NCI-H2196 treated with DMSO at 0.1 percent for 48 hours (cell line): ENCODE data around the gene TMEM59L.
"Not testable (repeated sequence)": the region's sequence is repeated elsewhere in the genome, so short reads cannot be mapped to it uniquely, and the experiment has no call there.

Experiments used
- DNase-seq: peaks from one replicate; lab custom pipeline; 2025; ENCODE audit not compliant: unreplicated experiment; lab: John Stamatoyannopoulos, UW

Gene TMEM59L

GRCh38 chr19:18612772-18613588 is at the start of gene TMEM59L:
TSS of gene TMEM59L (plus strand) at chr19:18612870. CDS start at chr19:18612959, 89 bp downstream.
- DNase-seq = no peak

GRCh38 chr19:18566953-18567352 is 45.7 kb upstream of the TMEM59L start:
- DNase-seq = no peak

GRCh38 chr19:18568367-18568766 is 44.3 kb upstream of the TMEM59L start:
- no peak for DNase-seq

GRCh38 chr19:18571564-18572344 is 40.9 kb upstream of the TMEM59L start, which contains the start of gene UBA52:
TSS of gene UBA52 (plus strand) at chr19:18571857. CDS start at chr19:18573301, 1,444 bp downstream.
- DNase-seq = peak; percentile 96

- DNase-seq = no peak
Measured at GRCh38 chr19:18574691-18575291, 37.9 kb upstream of the TMEM59L start.

- DNase-seq = no peak
Measured at GRCh38 chr19:18576383-18576782, 36.3 kb upstream of the TMEM59L start.

- no peak for DNase-seq
Measured at GRCh38 chr19:18577365-18577914, 35.2 kb upstream of the TMEM59L start.

GRCh38 chr19:18580311-18580710 is 32.4 kb upstream of the TMEM59L start:
- no peak for DNase-seq

GRCh38 chr19:18586306-18586705 is 26.4 kb upstream of the TMEM59L start:
- no peak for DNase-seq

GRCh38 chr19:18587561-18587960 is 25.1 kb upstream of the TMEM59L start:
- DNase-seq = no peak

DNA sequence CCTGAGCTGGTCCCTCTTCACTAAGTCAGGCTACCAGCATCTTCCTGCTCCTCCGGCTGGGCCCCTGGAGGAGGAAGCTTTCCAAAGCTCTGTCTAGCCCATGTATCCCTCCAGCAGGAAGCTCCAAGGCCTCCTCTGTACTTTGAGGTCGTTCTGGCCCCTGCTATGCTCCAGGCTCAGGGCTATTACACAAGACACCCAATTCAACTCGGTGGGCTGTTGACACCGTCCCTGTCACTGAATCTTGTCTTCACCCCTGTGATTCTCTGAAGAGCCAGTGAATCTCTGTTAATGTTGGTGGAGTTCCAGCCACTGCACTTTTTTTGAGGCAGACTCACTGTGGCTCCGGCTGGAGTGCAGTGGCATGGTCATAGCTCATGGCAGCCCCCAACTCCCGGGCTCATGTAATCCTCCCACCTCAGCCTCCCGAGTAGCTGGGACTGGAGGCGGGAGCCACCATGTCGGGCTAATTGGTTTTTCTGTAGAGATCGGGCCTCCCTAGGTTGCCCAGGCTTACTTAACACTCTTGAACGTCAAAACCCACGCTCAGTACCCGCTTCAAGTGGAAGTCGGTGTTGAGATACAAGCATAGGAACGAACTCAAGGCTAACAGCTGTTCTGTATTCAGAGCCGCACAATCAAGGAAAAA is 24.6 kb upstream of the TMEM59L start:
- no peak for DNase-seq

DNA sequence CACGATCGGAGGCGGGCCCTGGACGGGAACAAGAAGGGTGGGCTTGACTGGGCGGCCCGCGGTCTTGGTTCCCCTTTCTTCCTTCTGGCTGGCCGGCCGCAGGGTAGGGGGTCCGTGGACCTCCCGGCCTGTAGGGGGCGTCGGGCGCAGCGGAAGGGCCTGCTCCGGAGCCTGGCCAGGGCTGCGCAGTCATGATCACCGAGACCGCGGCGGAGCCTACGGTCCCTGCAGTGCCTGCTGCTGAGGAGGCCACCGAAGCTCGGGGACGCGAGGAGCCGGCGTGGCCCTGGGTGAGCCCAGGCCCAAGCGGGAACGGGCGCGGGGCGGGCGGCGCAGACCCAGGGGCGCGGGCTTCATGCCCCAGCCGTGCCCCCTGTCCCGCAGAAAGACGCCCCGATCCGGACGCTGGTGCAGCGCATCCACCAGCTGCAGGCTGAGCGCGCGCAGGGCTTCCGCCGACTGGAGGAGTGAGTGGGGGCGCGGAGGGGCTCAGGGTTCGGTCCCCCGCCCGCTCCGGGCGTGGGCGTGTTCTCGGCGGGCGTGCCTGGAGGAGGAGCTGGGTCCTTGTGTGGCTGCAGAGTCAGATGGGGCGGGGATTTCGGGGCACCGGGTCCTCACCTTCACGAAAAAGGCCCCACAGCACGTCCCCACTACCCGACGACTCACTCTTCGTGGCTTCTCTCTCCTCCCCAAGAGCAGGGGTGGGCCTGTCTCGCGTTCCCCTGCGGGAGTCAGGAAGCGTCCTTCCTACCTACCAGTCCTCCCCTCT is 23.9 kb upstream of the TMEM59L start, which contains the start of gene REX1BD:
REX1BD (plus strand) TSS at position 188 of the 769 bp plus-strand sequence; CDS start at position 192, 4 bp downstream.
- DNase-seq = peak; percentile 51

DNA sequence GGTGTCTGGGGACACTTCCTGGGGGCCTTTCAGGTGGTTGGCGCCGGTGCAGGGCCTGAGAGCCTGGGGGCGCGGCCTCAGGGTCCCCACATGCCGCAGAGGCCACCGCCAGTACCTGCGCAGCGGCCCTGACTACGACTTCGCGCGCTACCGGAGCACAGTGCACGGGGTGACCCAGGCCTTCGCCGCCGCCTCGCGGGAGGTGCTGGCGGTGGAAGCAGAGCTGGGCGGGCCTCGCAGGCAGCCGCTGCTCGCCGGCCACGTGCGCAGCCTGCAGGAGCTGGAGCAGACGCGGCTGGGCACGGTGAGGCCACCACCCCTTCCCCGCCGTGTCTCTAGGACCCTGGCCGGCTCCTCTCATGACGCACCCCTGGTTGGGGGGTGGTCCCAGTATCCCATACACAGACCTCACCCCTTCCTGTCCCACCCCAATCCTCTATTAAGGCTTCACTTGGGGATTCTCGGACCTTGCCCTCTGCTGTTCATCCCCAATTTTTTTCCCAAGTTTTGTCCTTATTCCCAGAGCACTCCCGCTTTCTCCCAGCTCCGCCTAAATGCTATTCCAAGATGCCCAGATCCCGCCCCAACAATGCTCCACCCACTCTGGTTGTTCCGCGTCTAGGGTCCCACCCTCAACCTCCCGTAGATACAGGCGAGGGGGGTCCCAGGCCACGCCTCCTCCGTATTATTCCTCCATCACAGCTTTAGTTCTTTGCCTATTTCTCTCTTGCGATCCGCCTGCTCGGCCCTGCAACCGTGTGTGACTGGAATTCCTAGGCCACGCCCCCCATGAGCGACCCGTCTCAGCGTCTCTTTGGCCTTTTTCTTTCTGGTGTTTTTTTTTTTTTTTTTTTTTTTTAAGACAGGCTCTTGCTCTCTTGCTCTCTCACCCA is 23.0 kb upstream of the TMEM59L start:
- peak; percentile 80 for DNase-seq

DNA sequence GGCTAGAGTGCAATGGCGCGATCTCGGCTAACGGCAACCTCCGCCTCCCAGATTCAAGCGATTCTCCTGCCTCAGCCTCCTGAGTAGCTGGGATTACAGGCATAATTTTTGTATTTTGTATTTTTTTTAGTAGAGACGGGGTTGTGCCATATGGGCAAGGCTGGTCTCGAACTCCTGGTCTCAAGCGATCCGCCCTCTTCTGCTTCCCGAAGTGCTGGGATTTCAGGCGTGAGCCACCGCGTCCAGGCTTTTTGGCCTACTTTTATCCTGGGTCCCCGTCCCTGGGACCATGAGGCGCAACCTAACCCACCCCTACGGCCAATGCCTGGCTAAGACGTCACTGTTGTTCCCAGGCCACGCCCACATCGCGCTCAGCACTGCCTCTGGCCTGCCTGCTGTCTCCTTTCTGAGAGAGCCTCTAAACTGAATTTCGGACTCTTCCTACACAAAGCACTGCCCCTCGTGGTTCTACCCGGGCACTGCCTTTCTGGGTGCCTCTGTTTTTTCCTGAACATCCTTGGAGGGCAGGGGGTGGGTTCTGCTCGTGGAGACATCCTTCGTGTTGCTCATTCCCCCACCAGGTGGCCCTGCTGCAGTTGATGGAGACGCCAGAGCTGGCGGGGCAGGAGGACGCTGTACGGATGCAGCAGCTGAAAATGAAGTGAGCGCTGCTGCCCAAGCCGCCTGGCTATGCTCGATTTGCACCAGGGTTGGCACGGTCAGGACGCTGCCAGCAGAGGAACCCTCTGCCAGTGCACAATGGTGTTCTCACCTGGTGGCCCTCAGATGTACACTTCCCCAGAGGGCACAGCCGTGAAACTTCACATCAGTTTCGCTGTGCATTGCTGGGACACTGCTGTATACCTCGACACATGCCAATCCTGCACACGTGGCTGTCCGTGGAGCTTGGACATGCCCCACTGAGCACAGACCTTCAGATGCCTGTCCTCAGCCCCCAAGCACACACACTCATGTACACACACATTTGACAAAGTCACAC is 22.1 kb upstream of the TMEM59L start:
- peak; percentile 96 for DNase-seq

- no peak for DNase-seq
Measured at GRCh38 chr19:18591735-18592385, 20.8 kb upstream of the TMEM59L start.

DNA sequence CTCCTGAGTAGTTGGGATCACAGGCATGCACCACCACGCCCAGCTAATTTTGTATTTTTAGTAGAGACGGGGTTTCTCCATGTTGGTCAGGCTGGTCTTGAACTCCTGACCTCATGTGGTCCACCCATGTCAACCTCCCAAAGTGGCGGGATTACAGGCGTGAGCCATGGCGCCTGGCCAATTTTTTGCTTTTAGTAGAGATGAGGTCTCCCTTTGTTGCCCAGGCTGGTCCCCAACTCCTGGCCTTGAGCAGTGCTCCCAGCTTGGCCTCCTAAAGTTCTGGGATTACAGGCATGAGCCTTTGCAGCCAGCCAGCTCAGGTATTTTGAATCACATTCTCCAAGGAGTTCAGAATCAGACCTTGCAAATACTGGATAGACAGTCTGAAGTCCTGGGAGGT is 19.9 kb upstream of the TMEM59L start:
- DNase-seq = not testable (repeated sequence)
